Measurements from ENCODE around the gene ABCB8.

Gene ABCB8

GRCh38 chr7:151091988-151092387 lies 63.7 kb downstream of the ABCB8 start:
- Mint-ChIP-seq H3K4me3 (no peak overlapping the region), H3K4me1 (ENCODE audit: low read depth) (peaks cover 11% of the 10 kb centered on the region), H3K27me3 (peaks cover 2% of the 10 kb centered on the region), H3K27ac (no peak overlapping the region), H3K36me3 (no peaks in the 10 kb centered on the region), H3K9me3 (ENCODE audit: low read depth) (no peaks in the 10 kb centered on the region)

GRCh38 chr7:151093748-151094147 lies 65.5 kb downstream of the ABCB8 start:
- Mint-ChIP-seq H3K4me1 (ENCODE audit: low read depth) (peaks cover 6% of the 10 kb centered on the region), H3K36me3 (no peaks in the 10 kb centered on the region), H3K4me3 (no peak overlapping the region), H3K27ac (no peak overlapping the region), H3K27me3 (peaks cover 2% of the 10 kb centered on the region), H3K9me3 (ENCODE audit: low read depth) (no peaks in the 10 kb centered on the region)

- H3K4me1 Mint-ChIP-seq (ENCODE audit: low read depth), result no peaks in the 10 kb centered on the region
- H3K4me3 Mint-ChIP-seq, result no peak overlapping the region
- no peaks in the 10 kb centered on the region for H3K9me3 Mint-ChIP-seq (ENCODE audit: low read depth)
- no peaks in the 10 kb centered on the region for H3K36me3 Mint-ChIP-seq
- H3K27ac Mint-ChIP-seq, result no peak overlapping the region
- H3K27me3 Mint-ChIP-seq, result no peaks in the 10 kb centered on the region
These were observed 66.4 kb downstream of the ABCB8 start for GRCh38 chr7:151094675-151095074.

GRCh38 chr7:151095123-151095797 lies 67.0 kb downstream of the ABCB8 start:
- H3K27ac Mint-ChIP-seq, result no peak overlapping the region
- no peaks in the 10 kb centered on the region for H3K4me1 Mint-ChIP-seq (ENCODE audit: low read depth)
- no peaks in the 10 kb centered on the region for H3K27me3 Mint-ChIP-seq
- H3K4me3 Mint-ChIP-seq, result no peak overlapping the region
- H3K9me3 Mint-ChIP-seq (ENCODE audit: low read depth), result no peaks in the 10 kb centered on the region
- H3K36me3 Mint-ChIP-seq, result no peaks in the 10 kb centered on the region

GRCh38 chr7:151095828-151096475 lies 67.7 kb downstream of the ABCB8 start:
- no peaks in the 10 kb centered on the region for H3K36me3 Mint-ChIP-seq
- no peaks in the 10 kb centered on the region for H3K4me1 Mint-ChIP-seq (ENCODE audit: low read depth)
- no peak overlapping the region for H3K27ac Mint-ChIP-seq
- no peaks in the 10 kb centered on the region for H3K27me3 Mint-ChIP-seq
- H3K9me3 Mint-ChIP-seq (ENCODE audit: low read depth), result no peaks in the 10 kb centered on the region
- H3K4me3 Mint-ChIP-seq, result no peak overlapping the region
